ENCODE data around the gene PRICKLE1.

GRCh38 chr12:42469355-42470175 lies 120.0 kb downstream of the PRICKLE1 start:
- TF ChIP-seq CTCF (IDR thresholded peaks at IDR 0.05; ENCODE audit: low read length), result no peak
- TF ChIP-seq EZH2 (IDR thresholded peaks at IDR 0.05; ENCODE audit: borderline replicate concordance, low read length), result no peak

Measured in OCI-LY1 (cell line).